B cell (primary cell): ENCODE data around the gene HEBP2. TPM values are rescaled to one million over a fixed set of nuclear protein-coding genes. Genes with fewer than 3 reads are reported as not detected.

Experiments
- ATAC-seq: fragments of 200-7000 bp; cut with Tn5 transposase; one replicate; pipeline ENCODE4 v1.10.0; 2021; ENCODE audit warnings: low read depth, mild to moderate bottlenecking, moderate number of reproducible peaks, moderate library complexity
- CTCF ChIA-PET: fragments of 350-600 bp; sonication (Branson Sonifier 250); formaldehyde crosslinking; loops from one replicate; lab custom pipeline; 2021; ENCODE audit warnings: antibody characterized with exemption, inconsistent platforms; lab: Charles Lee
- POLR2A ChIA-PET: fragments of 350-600 bp; sonication (Branson Sonifier 250); formaldehyde crosslinking; loops from one replicate; lab custom pipeline; 2021; ENCODE audit warnings: antibody characterized with exemption; lab: Charles Lee
- DNase-seq: peaks from one replicate; pipeline ENCODE4 v3.0.0; 2013
- H2AFZ ChIP-seq: 2 replicates; pipeline ENCODE4 v1.6.1; 2012; ENCODE audit warnings: mild to moderate bottlenecking, low read depth, low read length; ENCODE audit not compliant: insufficient read depth, poor library complexity, severe bottlenecking
- H3K27ac ChIP-seq, 2 donors: 1 replicate in 1 of 2; 2 replicates in 1 of 2; pipeline ENCODE4 v1.5.1; 2012 to 2013; ENCODE audit warnings: low read length in 2 of 2, mild to moderate bottlenecking in 2 of 2, moderate library complexity in 1 of 2
- H3K27me3 ChIP-seq, 4 experiments: fragments of 200-600 bp in 1 of 4; sonication (generic) in 1 of 4; replicated peaks in 1 of 4; 1 replicate in 2 of 4; 2 replicates in 2 of 4; pipeline versions ENCODE4 v1.6.1 to v1.7.0; 2013 to 2016; ENCODE audit warnings: low read length in 3 of 4, mild to moderate bottlenecking in 2 of 4, mixed read lengths in 1 of 4, moderate library complexity in 1 of 4; ENCODE audit not compliant: insufficient read depth in 4 of 4, control insufficient read depth in 3 of 4; ENCODE audit errors: control extremely low read depth in 1 of 4
- H3K36me3 ChIP-seq, 2 experiments: replicated peaks in 1 of 2; 1 replicate in 1 of 2; 2 replicates in 1 of 2; pipeline versions ENCODE4 v1.6.1 to v1.7.1; 2013; ENCODE audit warnings: low read length in 1 of 2; ENCODE audit not compliant: insufficient read depth in 2 of 2, control insufficient read depth in 1 of 2; ENCODE audit errors: control extremely low read depth in 1 of 2, extremely low read depth in 1 of 2
- H3K4me1 ChIP-seq, 2 donors: fragments of 200-600 bp in 1 of 2; sonication (generic) in 1 of 2; 1 replicate in 1 of 2; 2 replicates in 1 of 2; pipeline versions ENCODE4 v1.5.1 to v1.6.1; 2013 to 2017; ENCODE audit warnings: low read length in 2 of 2; ENCODE audit not compliant: control insufficient read depth in 2 of 2, insufficient read depth in 2 of 2
- H3K4me2 ChIP-seq: replicated peaks from 2 replicates; pipeline ENCODE3; 2012; ENCODE audit warnings: mild to moderate bottlenecking, low read depth, low read length; ENCODE audit not compliant: poor library complexity, severe bottlenecking
- H3K4me3 ChIP-seq, 5 experiments: fragments of 200-600 bp in 1 of 5; sonication (generic) in 1 of 5; 1 replicate in 3 of 5; 2 replicates in 2 of 5; pipeline versions ENCODE4 v1.5.1 to v1.7.0; 2011 to 2016; ENCODE audit warnings: low read length in 4 of 5, mild to moderate bottlenecking in 4 of 5, low read depth in 2 of 5, control low read depth in 1 of 5, moderate library complexity in 1 of 5; ENCODE audit not compliant: insufficient read depth in 1 of 5; ENCODE audit errors: control extremely low read depth in 1 of 5, extremely low read depth in 1 of 5
- H3K79me2 ChIP-seq: fragments of 200-600 bp; sonication (generic); one replicate; pipeline ENCODE4 v1.6.0; 2016; ENCODE audit warnings: low read length; ENCODE audit not compliant: control insufficient read depth, insufficient read depth
- H3K9ac ChIP-seq: fragments of 200-600 bp; sonication (generic); 2 replicates; pipeline ENCODE4 v1.6.1; 2017; ENCODE audit warnings: mild to moderate bottlenecking, low read length, moderate library complexity
- H3K9me3 ChIP-seq, 3 donors: one replicate each; pipeline versions ENCODE4 v1.6.1 to v1.7.1; 2013; ENCODE audit warnings: low read length in 2 of 3; ENCODE audit not compliant: control insufficient read depth in 2 of 3, insufficient read depth in 1 of 3; ENCODE audit errors: control extremely low read depth in 1 of 3
- H4K20me1 ChIP-seq: 2 replicates; pipeline ENCODE4 v1.6.0; 2012; ENCODE audit warnings: mild to moderate bottlenecking, low read length; ENCODE audit not compliant: insufficient read depth, control insufficient read depth, poor library complexity, severe bottlenecking
- H3K27ac Mint-ChIP-seq: one replicate; pipeline ENCODE4 v1.8.0; 2021; ENCODE audit warnings: mixed read lengths
- H3K27me3 Mint-ChIP-seq: one replicate; pipeline ENCODE4 v1.8.0; 2021; ENCODE audit warnings: mixed read lengths
- H3K4me1 Mint-ChIP-seq: one replicate; pipeline ENCODE4 v1.8.0; 2021; ENCODE audit warnings: mixed read lengths
- H3K4me3 Mint-ChIP-seq: one replicate; pipeline ENCODE4 v1.8.0; 2021; ENCODE audit warnings: mixed read lengths
- H3K9me3 Mint-ChIP-seq: one replicate; pipeline ENCODE4 v1.8.0; 2022; ENCODE audit warnings: mixed read lengths; ENCODE audit not compliant: insufficient read depth
- CTCF ChIP-seq: fragments of 200-600 bp; IDR thresholded peaks from one replicate; pipeline ENCODE4 v1.8.0; 2022; ENCODE audit warnings: antibody characterized with exemption, mild to moderate bottlenecking
- EZH2 ChIP-seq: IDR thresholded peaks from 2 replicates; pipeline ENCODE4 v1.6.1; 2012; ENCODE audit warnings: borderline replicate concordance, low read depth, mild to moderate bottlenecking, moderate library complexity, low read length; ENCODE audit not compliant: insufficient read depth, poor library complexity, severe bottlenecking
- WGBS: methylation state at CpG from one replicate; pipeline ENCODE4 v1.1.5; 2013; ENCODE audit warnings: missing lambda C conversion rate; ENCODE audit not compliant: insufficient coverage; 5-methylcytosine and 5-hydroxymethylcytosine counted together
- intact Hi-C: fragments of 100-400 bp; cut with micrococcal nuclease; formaldehyde crosslinking; loops from one replicate; pipeline ENCODE4 v1.10.0; 2022
- polyA plus RNA-seq: library from polyadenylated mRNA; depleted of rRNA; stranded (reverse); fragments of >200 nt; gene quantifications from 2 replicates; pipeline ENCODE4 v1.2.3, GENCODE V29; 2012
- total RNA-seq, 2 donors: library from RNA; stranded (reverse); fragments of 120-200 nt in 1 of 2; gene quantifications; 1 replicate in 1 of 2; 2 replicates in 1 of 2; pipeline versions ENCODE4 v1.2.3 to v1.2.4, GENCODE V29; 2013 to 2022

HEBP2 gene
- total and polyA plus RNA-seq, 2 donors (not counting 1 experiment from before 2014, with no cell fraction given): 12.4 to 35.1 TPM

GRCh38 chr6:138400326-138400725, 3.7 kb upstream of the HEBP2 start:
- no peaks in the 10 kb centered on the region for H3K9me3 ChIP-seq
- no peak for DNase-seq
- intact Hi-C loops: loop anchor here (5.0 to 10.0 kb wide), 5 partner anchors 293 to 1296 kb away; partner anchors contain the start of genes ABRACL and PERP
- no peaks in the 10 kb centered on the region for H3K36me3 ChIP-seq
- Mint-ChIP-seq H3K27ac (no peak overlapping the region), H3K4me3 (no peak overlapping the region), H3K9me3 (no peaks in the 10 kb centered on the region), H3K27me3 (no peaks in the 10 kb centered on the region), H3K4me1 (peaks cover 23% of the 10 kb centered on the region)
- POLR2A ChIA-PET: no interaction called here
- no peak overlapping the region for H3K4me3 ChIP-seq
- no peak overlapping the region for H3K27ac ChIP-seq
- no peak overlapping the region for H3K9ac ChIP-seq
- no CpG with 5 or more reads among the region's 3 CpGs for WGBS
- no peaks in the 10 kb centered on the region for H3K79me2 ChIP-seq
- no peaks in the 10 kb centered on the region for H3K27me3 ChIP-seq
- no peak for ATAC-seq
- TF ChIP-seq CTCF: no peak
- no peak overlapping the region for H2AFZ ChIP-seq
- H4K20me1 ChIP-seq: no peaks in the 10 kb centered on the region
- CTCF ChIA-PET: no interaction called here
- H3K4me1 ChIP-seq: peaks cover 9 to 17% of the 10 kb centered on the region in 2 donors
- no peak overlapping the region for H3K4me2 ChIP-seq

- no peaks in the 10 kb centered on the region for H4K20me1 ChIP-seq
- no peak overlapping the region for H3K4me2 ChIP-seq
- H3K27me3 ChIP-seq: no peaks in the 10 kb centered on the region
- no peak overlapping the region for H2AFZ ChIP-seq
- Mint-ChIP-seq H3K27ac (peak overlapping the region; percentile 50), H3K9me3 (no peaks in the 10 kb centered on the region), H3K4me1 (peaks cover 23% of the 10 kb centered on the region), H3K27me3 (no peaks in the 10 kb centered on the region), H3K4me3 (peak overlapping the region; percentile 54)
- H3K36me3 ChIP-seq: peaks cover 5 to 15% of the 10 kb centered on the region in 2 experiments
- peaks cover 8 to 16% of the 10 kb centered on the region in 2 donors for H3K4me1 ChIP-seq
- ATAC-seq: no peak
- H3K4me3 ChIP-seq: no peak overlapping the region
- POLR2A ChIA-PET: no interaction called here
- no peaks in the 10 kb centered on the region for H3K9me3 ChIP-seq
- H3K27ac ChIP-seq: no peak overlapping the region
- WGBS: 100% methylated on average over 12 of the region's 14 CpGs
- CTCF ChIA-PET: interaction anchor here (0.7 to 4.1 kb wide), 6 partner anchors 7 to 294 kb away, joined by 3 to 39 read pairs (median 7); no protein-coding TSS in a partner anchor
- H3K9ac ChIP-seq: no peak overlapping the region
- no peak for DNase-seq
- intact Hi-C loops: loop anchor here (5.0 to 10.0 kb wide), 5 partner anchors 295 to 1297 kb away; partner anchors contain the start of genes ABRACL and PERP
- H3K79me2 ChIP-seq: no peaks in the 10 kb centered on the region
- TF ChIP-seq EZH2 (no peak), CTCF (no peak)
Measured at GRCh38 chr6:138401960-138402837, 1.8 kb upstream of the HEBP2 start.
